HEK293 (cell line): ENCODE data around the gene BABAM1.

Experiments
- CTCF ChIA-PET: fragments of 350-600 bp; formaldehyde crosslinking; extraction: SDS; loops from one replicate; lab custom pipeline; 2021; ENCODE audit warnings: antibody characterized with exemption; lab: Yijun Ruan, JAX
- POLR2A ChIA-PET: fragments of 300-600 bp; formaldehyde crosslinking; extraction: SDS; loops from one replicate; lab custom pipeline; 2020; ENCODE audit warnings: antibody characterized with exemption, inconsistent platforms; lab: Yijun Ruan, JAX
- H3K27ac ChIP-seq: fragments of 200-500 bp; sonication (Bioruptor generic); 2 replicates; pipeline ENCODE4 v1.5.1; 2014; ENCODE audit warnings: low read depth, low read length, control low read depth, inconsistent platforms; ENCODE audit errors: extremely low read depth
- H3K36me3 ChIP-seq, 2 experiments: fragments of 200-500 bp in 1 of 2; sonication (Bioruptor generic) in 1 of 2; 1 replicate in 1 of 2; 2 replicates in 1 of 2; pipeline ENCODE4 v1.5.1; 2014 to 2017; ENCODE audit warnings: inconsistent platforms in 2 of 2, low read length in 2 of 2; ENCODE audit not compliant: control insufficient read depth in 2 of 2, insufficient read depth in 1 of 2
- H3K4me1 ChIP-seq: fragments of 200-500 bp; sonication (Bioruptor generic); 2 replicates; pipeline ENCODE4 v1.5.1; 2014; ENCODE audit warnings: mild to moderate bottlenecking, low read length, inconsistent platforms; ENCODE audit not compliant: control insufficient read depth, insufficient read depth
- H3K4me3 ChIP-seq: 2 replicates; pipeline ENCODE4 v1.5.1; 2011; ENCODE audit warnings: low read depth, mild to moderate bottlenecking, control low read depth, low read length, moderate library complexity
- H3K9me3 ChIP-seq: fragments of 200-500 bp; sonication (Bioruptor generic); 2 replicates; pipeline ENCODE4 v1.5.1; 2014; ENCODE audit warnings: low read depth, low read length, inconsistent platforms; ENCODE audit not compliant: control insufficient read depth, insufficient read depth
- EGR2 ChIP-seq: fragments of 450-650 bp; formaldehyde crosslinking; IDR thresholded peaks from 2 replicates; pipeline ENCODE4 v1.5.1; 2016; ENCODE audit warnings: low read depth, missing biosample characterization, missing genetic modification characterization
- KLF16 ChIP-seq: fragments of 450-650 bp; formaldehyde crosslinking; IDR thresholded peaks from 2 replicates; pipeline ENCODE4 v1.5.1; 2017; ENCODE audit warnings: missing biosample characterization, missing genetic modification characterization
- KLF9 ChIP-seq: fragments of 450-650 bp; formaldehyde crosslinking; IDR thresholded peaks from 2 replicates; pipeline ENCODE4 v1.5.1; 2016; ENCODE audit warnings: missing biosample characterization, missing genetic modification characterization, low read depth
- SP2 ChIP-seq: fragments of 450-650 bp; formaldehyde crosslinking; IDR thresholded peaks from 2 replicates; pipeline ENCODE4 v1.5.1; 2016; ENCODE audit warnings: missing biosample characterization, missing genetic modification characterization
- SP3 ChIP-seq: fragments of 450-650 bp; formaldehyde crosslinking; IDR thresholded peaks from 2 replicates; pipeline ENCODE4 v1.5.1; 2016; ENCODE audit warnings: missing biosample characterization, missing genetic modification characterization
- ZBTB1 ChIP-seq: fragments of 450-650 bp; formaldehyde crosslinking; IDR thresholded peaks from 2 replicates; pipeline ENCODE4 v1.5.1; 2016; ENCODE audit warnings: missing biosample characterization, missing genetic modification characterization
- ZBTB20 ChIP-seq: fragments of 450-650 bp; formaldehyde crosslinking; IDR thresholded peaks from 2 replicates; pipeline ENCODE4 v1.5.1; 2016; ENCODE audit warnings: missing biosample characterization, missing genetic modification characterization
- ZBTB7A ChIP-seq: fragments of 450-650 bp; formaldehyde crosslinking; IDR thresholded peaks from 2 replicates; pipeline ENCODE4 v1.5.1; 2016; ENCODE audit warnings: low read depth, missing biosample characterization, missing genetic modification characterization
- ZFP3 ChIP-seq: fragments of 450-650 bp; formaldehyde crosslinking; IDR thresholded peaks from 2 replicates; pipeline ENCODE4 v1.5.1; 2016; ENCODE audit warnings: low read depth, missing biosample characterization, missing genetic modification characterization
- ZIC2 ChIP-seq: fragments of 450-650 bp; formaldehyde crosslinking; IDR thresholded peaks from 2 replicates; pipeline ENCODE4 v1.5.1; 2016; ENCODE audit warnings: missing biosample characterization, missing genetic modification characterization
- ZNF274 ChIP-seq, 2 experiments: fragments of 200-500 bp in 1 of 2; fragments of 450-650 bp in 1 of 2; sonication (Bioruptor generic) in 1 of 2; formaldehyde crosslinking in 1 of 2; IDR thresholded peaks; 2 replicates each; pipeline versions ENCODE4 v1.5.1 to v1.6.1; 2014 to 2016; ENCODE audit warnings: borderline replicate concordance in 1 of 2, inconsistent platforms in 1 of 2, low read length in 1 of 2, missing biosample characterization in 1 of 2, missing genetic modification characterization in 1 of 2
- ZNF335 ChIP-seq: fragments of 450-650 bp; formaldehyde crosslinking; conservative IDR thresholded peaks from 2 replicates; pipeline ENCODE4 v1.5.1; 2016; ENCODE audit warnings: missing biosample characterization, missing genetic modification characterization
- ZNF561 ChIP-seq: fragments of 450-650 bp; IDR thresholded peaks from 2 replicates; pipeline ENCODE4 v1.5.1; 2018; ENCODE audit warnings: missing biosample characterization, missing genetic modification characterization, borderline replicate concordance
- ZNF660 ChIP-seq: fragments of 450-650 bp; IDR thresholded peaks from 2 replicates; pipeline ENCODE4 v1.5.1; 2018; ENCODE audit warnings: missing biosample characterization, mild to moderate bottlenecking, missing genetic modification characterization
- ZSCAN16 ChIP-seq: fragments of 450-650 bp; formaldehyde crosslinking; IDR thresholded peaks from 2 replicates; pipeline ENCODE4 v1.5.1; 2016; ENCODE audit warnings: missing biosample characterization, missing genetic modification characterization
- ZSCAN30 ChIP-seq: fragments of 450-650 bp; IDR thresholded peaks from 2 replicates; pipeline ENCODE4 v1.5.1; 2018; ENCODE audit warnings: missing biosample characterization, mild to moderate bottlenecking, missing genetic modification characterization, moderate library complexity
- TF ChIP-seq, protein P1 (sequence below): fragments of 450-650 bp; formaldehyde crosslinking; IDR thresholded peaks from 2 replicates; pipeline ENCODE4 v1.5.1; 2016; ENCODE audit warnings: missing biosample characterization, missing genetic modification characterization
- TF ChIP-seq, protein P2 (sequence below): sonication (generic); formaldehyde crosslinking; IDR thresholded peaks from 2 replicates; pipeline ENCODE4 v1.8.1; 2022; ENCODE audit warnings: mild to moderate bottlenecking, moderate library complexity, missing genetic modification reagents
- TF ChIP-seq, protein P3 (sequence below): fragments of 450-650 bp; formaldehyde crosslinking; optimal IDR thresholded peaks from 2 replicates; pipeline ENCODE3; 2016; ENCODE audit warnings: missing biosample characterization, mild to moderate bottlenecking, missing genetic modification characterization
- TF ChIP-seq, protein P4 (sequence below): fragments of 450-650 bp; formaldehyde crosslinking; IDR thresholded peaks from 2 replicates; pipeline ENCODE4 v1.5.1; 2017; ENCODE audit warnings: missing biosample characterization, missing genetic modification characterization
- TF ChIP-seq, protein P5 (sequence below): fragments of 450-650 bp; formaldehyde crosslinking; IDR thresholded peaks from 2 replicates; pipeline ENCODE4 v1.5.1; 2016; ENCODE audit warnings: missing biosample characterization, missing genetic modification characterization
- TF ChIP-seq, protein P6 (sequence below): fragments of 450-650 bp; formaldehyde crosslinking; IDR thresholded peaks from 2 replicates; pipeline ENCODE4 v1.5.1; 2016; ENCODE audit warnings: missing biosample characterization, missing genetic modification characterization

Gene BABAM1

DNA sequence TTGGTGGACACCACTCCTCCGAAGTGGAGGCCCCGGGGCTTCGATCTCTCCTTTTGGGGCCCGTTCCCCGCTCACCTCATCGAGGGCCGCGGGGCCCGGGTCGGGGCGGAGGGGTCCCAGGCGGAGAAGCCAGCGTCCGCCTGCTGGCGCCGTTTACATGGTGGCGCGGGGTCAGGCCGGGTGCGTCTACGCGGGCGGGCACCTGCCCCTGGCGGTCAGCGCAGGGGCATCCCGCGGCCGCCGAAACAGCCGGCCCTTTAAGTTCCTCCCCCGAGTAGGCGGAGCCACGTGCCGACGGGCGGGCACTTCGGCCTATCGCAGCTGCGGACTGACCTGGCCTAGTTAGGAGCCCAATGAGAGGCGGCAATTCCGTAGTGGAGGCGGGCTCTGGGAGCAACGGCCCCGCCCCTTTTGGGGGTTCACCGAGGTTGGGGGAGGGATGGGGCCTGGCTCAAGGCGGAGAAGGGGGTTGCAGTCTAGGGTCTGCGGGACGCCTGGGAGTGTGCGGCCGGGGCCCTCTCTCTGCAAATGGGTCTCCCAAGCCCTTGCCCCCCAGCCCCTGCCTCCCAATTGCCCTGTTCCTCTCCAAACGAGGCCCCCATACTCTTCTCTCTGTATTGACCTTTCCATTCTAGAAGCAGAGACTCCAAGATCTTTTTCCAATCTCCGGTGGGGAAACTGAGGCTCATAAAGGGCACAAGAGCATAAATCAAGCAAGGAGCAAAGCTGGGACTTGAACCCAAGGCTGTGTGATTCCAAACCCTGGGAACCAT, 36.1 kb downstream of the BABAM1 start, which contains the start of gene ABHD8:
Gene ABHD8 (minus strand): TSS at position 259 of the 773 bp plus-strand sequence. CDS start 1,809 bp downstream, outside the sequence.
- peaks cover 0 to 24% of the 10 kb centered on the region in 2 experiments; a peak in 2 of 3 replicates for H3K36me3 ChIP-seq
- POLR2A ChIA-PET, result interaction anchor here (0.9 to 1.5 kb wide), 4 partner anchors 9 to 88 kb away, joined by 3 to 4 read pairs (median 3); partner anchors contain the start of gene USE1
- H3K9me3 ChIP-seq, result no peaks in the 10 kb centered on the region
- peaks cover 3% of the 10 kb centered on the region for H3K4me1 ChIP-seq
- CTCF ChIA-PET, result interaction anchor here (0.7 to 1.6 kb wide), 7 partner anchors 8 to 72 kb away, joined by 3 to 8 read pairs (median 5); no protein-coding TSS in a partner anchor
- H3K4me3 ChIP-seq, result peak within 1 kb of the TSS; percentile 79
- H3K27ac ChIP-seq, result peak within 1 kb of the TSS; percentile 65
- TF ChIP-seq ZIC2 (tag by site-specific recombination) (peak; percentile 37; the same call in 1 of the 2 replicates), EGR2 (tag by site-specific recombination) (0 out of 2 replicates have a peak, but pooled peaks have one; percentile 29), ZBTB1 (tag by site-specific recombination) (no peak), ZNF660 (0 out of 2 replicates have a peak, but pooled peaks have one; percentile 29), ZNF274 (IDR thresholded peaks at IDR 0.05; ENCODE audit: low read length) (no peak), ZNF274 (tag by site-specific recombination; IDR thresholded peaks at IDR 0.05; ENCODE audit: borderline replicate concordance) (no peak), KLF9 (peak; percentile 50), SP2 (tag by site-specific recombination) (peak; percentile 100), KLF16 (tag by site-specific recombination) (0 out of 2 replicates have a peak, but pooled peaks have one; percentile 26), ZSCAN30 (peak; percentile 56; the same call in 1 of the 2 replicates), ZBTB20 (tag by site-specific recombination) (0 out of 2 replicates have a peak, but pooled peaks have one; percentile 17), SP3 (tag by site-specific recombination) (peak; percentile 94), ZNF561 (tag by site-specific recombination) (peak; percentile 79; the same call in 1 of the 2 replicates), ZSCAN16 (tag by site-specific recombination) (no peak), ZFP3 (peak; percentile 78), ZNF335 (tag by site-specific recombination) (peak; percentile 71), ZBTB7A (tag by site-specific recombination) (0 out of 2 replicates have a peak, but pooled peaks have one; percentile 71)
- TF ChIP-seq, protein P1, sequence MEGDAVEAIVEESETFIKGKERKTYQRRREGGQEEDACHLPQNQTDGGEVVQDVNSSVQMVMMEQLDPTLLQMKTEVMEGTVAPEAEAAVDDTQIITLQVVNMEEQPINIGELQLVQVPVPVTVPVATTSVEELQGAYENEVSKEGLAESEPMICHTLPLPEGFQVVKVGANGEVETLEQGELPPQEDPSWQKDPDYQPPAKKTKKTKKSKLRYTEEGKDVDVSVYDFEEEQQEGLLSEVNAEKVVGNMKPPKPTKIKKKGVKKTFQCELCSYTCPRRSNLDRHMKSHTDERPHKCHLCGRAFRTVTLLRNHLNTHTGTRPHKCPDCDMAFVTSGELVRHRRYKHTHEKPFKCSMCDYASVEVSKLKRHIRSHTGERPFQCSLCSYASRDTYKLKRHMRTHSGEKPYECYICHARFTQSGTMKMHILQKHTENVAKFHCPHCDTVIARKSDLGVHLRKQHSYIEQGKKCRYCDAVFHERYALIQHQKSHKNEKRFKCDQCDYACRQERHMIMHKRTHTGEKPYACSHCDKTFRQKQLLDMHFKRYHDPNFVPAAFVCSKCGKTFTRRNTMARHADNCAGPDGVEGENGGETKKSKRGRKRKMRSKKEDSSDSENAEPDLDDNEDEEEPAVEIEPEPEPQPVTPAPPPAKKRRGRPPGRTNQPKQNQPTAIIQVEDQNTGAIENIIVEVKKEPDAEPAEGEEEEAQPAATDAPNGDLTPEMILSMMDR (tag by site-specific recombination), result peak; percentile 96
- TF ChIP-seq, protein P2, sequence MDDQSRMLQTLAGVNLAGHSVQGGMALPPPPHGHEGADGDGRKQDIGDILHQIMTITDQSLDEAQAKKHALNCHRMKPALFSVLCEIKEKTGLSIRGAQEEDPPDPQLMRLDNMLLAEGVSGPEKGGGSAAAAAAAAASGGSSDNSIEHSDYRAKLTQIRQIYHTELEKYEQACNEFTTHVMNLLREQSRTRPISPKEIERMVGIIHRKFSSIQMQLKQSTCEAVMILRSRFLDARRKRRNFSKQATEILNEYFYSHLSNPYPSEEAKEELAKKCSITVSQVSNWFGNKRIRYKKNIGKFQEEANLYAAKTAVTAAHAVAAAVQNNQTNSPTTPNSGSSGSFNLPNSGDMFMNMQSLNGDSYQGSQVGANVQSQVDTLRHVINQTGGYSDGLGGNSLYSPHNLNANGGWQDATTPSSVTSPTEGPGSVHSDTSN (CRISPR knock-in tag), result peak; percentile 98
- TF ChIP-seq, protein P3, sequence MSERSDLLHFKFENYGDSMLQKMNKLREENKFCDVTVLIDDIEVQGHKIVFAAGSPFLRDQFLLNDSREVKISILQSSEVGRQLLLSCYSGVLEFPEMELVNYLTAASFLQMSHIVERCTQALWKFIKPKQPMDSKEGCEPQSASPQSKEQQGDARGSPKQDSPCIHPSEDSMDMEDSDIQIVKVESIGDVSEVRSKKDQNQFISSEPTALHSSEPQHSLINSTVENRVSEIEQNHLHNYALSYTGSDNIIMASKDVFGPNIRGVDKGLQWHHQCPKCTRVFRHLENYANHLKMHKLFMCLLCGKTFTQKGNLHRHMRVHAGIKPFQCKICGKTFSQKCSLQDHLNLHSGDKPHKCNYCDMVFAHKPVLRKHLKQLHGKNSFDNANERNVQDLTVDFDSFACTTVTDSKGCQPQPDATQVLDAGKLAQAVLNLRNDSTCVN (tag by site-specific recombination), result peak; percentile 64
- TF ChIP-seq, protein P4, sequence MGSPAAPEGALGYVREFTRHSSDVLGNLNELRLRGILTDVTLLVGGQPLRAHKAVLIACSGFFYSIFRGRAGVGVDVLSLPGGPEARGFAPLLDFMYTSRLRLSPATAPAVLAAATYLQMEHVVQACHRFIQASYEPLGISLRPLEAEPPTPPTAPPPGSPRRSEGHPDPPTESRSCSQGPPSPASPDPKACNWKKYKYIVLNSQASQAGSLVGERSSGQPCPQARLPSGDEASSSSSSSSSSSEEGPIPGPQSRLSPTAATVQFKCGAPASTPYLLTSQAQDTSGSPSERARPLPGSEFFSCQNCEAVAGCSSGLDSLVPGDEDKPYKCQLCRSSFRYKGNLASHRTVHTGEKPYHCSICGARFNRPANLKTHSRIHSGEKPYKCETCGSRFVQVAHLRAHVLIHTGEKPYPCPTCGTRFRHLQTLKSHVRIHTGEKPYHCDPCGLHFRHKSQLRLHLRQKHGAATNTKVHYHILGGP (tag by site-specific recombination), result no peak
- TF ChIP-seq, protein P5, sequence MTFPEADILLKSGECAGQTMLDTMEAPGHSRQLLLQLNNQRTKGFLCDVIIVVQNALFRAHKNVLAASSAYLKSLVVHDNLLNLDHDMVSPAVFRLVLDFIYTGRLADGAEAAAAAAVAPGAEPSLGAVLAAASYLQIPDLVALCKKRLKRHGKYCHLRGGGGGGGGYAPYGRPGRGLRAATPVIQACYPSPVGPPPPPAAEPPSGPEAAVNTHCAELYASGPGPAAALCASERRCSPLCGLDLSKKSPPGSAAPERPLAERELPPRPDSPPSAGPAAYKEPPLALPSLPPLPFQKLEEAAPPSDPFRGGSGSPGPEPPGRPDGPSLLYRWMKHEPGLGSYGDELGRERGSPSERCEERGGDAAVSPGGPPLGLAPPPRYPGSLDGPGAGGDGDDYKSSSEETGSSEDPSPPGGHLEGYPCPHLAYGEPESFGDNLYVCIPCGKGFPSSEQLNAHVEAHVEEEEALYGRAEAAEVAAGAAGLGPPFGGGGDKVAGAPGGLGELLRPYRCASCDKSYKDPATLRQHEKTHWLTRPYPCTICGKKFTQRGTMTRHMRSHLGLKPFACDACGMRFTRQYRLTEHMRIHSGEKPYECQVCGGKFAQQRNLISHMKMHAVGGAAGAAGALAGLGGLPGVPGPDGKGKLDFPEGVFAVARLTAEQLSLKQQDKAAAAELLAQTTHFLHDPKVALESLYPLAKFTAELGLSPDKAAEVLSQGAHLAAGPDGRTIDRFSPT, result peak; percentile 66
- TF ChIP-seq, protein P6, sequence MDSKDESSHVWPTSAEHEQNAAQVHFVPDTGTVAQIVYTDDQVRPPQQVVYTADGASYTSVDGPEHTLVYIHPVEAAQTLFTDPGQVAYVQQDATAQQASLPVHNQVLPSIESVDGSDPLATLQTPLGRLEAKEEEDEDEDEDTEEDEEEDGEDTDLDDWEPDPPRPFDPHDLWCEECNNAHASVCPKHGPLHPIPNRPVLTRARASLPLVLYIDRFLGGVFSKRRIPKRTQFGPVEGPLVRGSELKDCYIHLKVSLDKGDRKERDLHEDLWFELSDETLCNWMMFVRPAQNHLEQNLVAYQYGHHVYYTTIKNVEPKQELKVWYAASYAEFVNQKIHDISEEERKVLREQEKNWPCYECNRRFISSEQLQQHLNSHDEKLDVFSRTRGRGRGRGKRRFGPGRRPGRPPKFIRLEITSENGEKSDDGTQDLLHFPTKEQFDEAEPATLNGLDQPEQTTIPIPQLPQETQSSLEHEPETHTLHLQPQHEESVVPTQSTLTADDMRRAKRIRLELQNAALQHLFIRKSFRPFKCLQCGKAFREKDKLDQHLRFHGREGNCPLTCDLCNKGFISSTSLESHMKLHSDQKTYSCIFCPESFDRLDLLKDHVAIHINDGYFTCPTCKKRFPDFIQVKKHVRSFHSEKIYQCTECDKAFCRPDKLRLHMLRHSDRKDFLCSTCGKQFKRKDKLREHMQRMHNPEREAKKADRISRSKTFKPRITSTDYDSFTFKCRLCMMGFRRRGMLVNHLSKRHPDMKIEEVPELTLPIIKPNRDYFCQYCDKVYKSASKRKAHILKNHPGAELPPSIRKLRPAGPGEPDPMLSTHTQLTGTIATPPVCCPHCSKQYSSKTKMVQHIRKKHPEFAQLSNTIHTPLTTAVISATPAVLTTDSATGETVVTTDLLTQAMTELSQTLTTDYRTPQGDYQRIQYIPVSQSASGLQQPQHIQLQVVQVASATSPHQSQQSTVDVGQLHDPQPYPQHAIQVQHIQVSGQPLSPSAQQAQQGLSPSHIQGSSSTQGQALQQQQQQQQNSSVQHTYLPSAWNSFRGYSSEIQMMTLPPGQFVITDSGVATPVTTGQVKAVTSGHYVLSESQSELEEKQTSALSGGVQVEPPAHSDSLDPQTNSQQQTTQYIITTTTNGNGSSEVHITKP, result peak; percentile 80
